Body of pancreas (tissue), 4 donors: ENCODE results near the gene CNTNAP2. TPM values are rescaled to one million over a fixed set of nuclear protein-coding genes. Genes with fewer than 3 reads are reported as not detected.

Source experiments
- ATAC-seq: fragments of 150-250 bp; one replicate; pipeline ENCODE4 v1.9.1; 2016
- DNase-seq, 4 donors: peaks; one replicate each; pipeline ENCODE4 v3.0.0-alpha.2; 2019
- H3K27ac ChIP-seq, 4 donors: fragments of 200-600 bp; sonication (generic); 1 replicate in 3 of 4; 2 replicates in 1 of 4; pipeline versions ENCODE4 v1.5.1 to v1.6.1; 2016 to 2019; ENCODE audit warnings: mild to moderate bottlenecking in 1 of 4, mixed read lengths in 1 of 4, moderate library complexity in 1 of 4
- H3K27me3 ChIP-seq, 2 donors: fragments of 200-600 bp; sonication (generic); one replicate each; pipeline ENCODE4 v1.6.0; 2016; ENCODE audit warnings: mild to moderate bottlenecking in 1 of 2
- H3K36me3 ChIP-seq, 2 donors: fragments of 200-600 bp; sonication (generic); replicated peaks in 1 of 2; 2 replicates each; pipeline ENCODE4 v1.5.1; 2016; ENCODE audit warnings: low read depth in 2 of 2; ENCODE audit not compliant: insufficient read depth in 1 of 2
- H3K4me1 ChIP-seq: fragments of 200-600 bp; sonication (generic); one replicate; pipeline ENCODE4 v1.6.0; 2016
- H3K4me3 ChIP-seq, 2 donors: fragments of 200-600 bp; sonication (generic); 1 replicate in 1 of 2; 2 replicates in 1 of 2; pipeline ENCODE4 v1.5.1; 2016 to 2019
- H3K9me3 ChIP-seq, 3 donors: fragments of 200-600 bp; sonication (generic); 1 replicate in 2 of 3; 2 replicates in 1 of 3; pipeline ENCODE4 v1.5.1; 2016
- CTCF ChIP-seq, 7 experiments: fragments of 450-650 bp in 4 of 7; fragments of 200-600 bp in 3 of 7; sonication (generic) in 3 of 7; IDR thresholded peaks; one replicate each; pipeline ENCODE4 v1.5.1; 2016 to 2019; ENCODE audit warnings: antibody characterized with exemption in 7 of 7
- POLR2A ChIP-seq, 3 donors: fragments of 450-650 bp; IDR thresholded peaks; one replicate each; pipeline ENCODE4 v1.6.1; 2016; ENCODE audit warnings: antibody characterized with exemption in 3 of 3, mild to moderate bottlenecking in 2 of 3
- WGBS, 2 donors: methylation state at CpG; one replicate each; pipeline ENCODE4 v1.1.5; 2017; 5-methylcytosine and 5-hydroxymethylcytosine counted together
- intact Hi-C: fragments of 100-400 bp; cut with DNase I; formaldehyde crosslinking; loops from one replicate; pipeline ENCODE4 v1.15.1; 2023
- total RNA-seq, 2 donors: library from RNA; depleted of rRNA; stranded (reverse); fragments of >200 nt; gene quantifications; one replicate each; pipeline ENCODE4 v1.1.0, GENCODE V29; 2016

CNTNAP2 gene
- total RNA-seq, 2 donors from 2014 or later, result 1.0 TPM; not detected in 1

DNA sequence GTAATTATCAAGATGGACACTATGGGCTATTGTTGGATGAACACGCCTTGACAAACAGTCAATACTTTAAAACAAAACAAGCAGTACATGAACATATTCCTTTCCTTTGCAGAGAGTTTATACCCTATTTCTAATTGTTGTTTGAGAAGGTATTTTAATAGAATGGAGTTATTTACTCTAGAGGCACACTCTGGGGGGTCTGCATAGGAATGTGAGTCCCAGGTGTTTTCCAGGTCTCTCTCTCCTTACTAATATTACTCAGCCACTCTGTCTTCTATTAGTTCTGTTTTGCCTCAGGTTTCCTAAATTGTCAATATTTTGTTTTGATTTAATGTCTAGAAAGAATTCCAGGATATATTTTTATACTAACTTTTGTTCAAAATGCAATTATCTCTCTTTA lies 1091.4 kb downstream of the CNTNAP2 start:
- H3K4me3 ChIP-seq, result no peak overlapping the region
- no peaks in the 10 kb centered on the region for H3K4me1 ChIP-seq
- H3K27ac ChIP-seq, result no peak overlapping the region
- no peaks in the 10 kb centered on the region for H3K36me3 ChIP-seq
- WGBS, 2 donors, result 52 to 65% methylated on average over 1 of the region's 1 CpG
- ATAC-seq, result no peak
- no peaks in the 10 kb centered on the region for H3K9me3 ChIP-seq
- intact Hi-C loops, result no loop called here
- DNase-seq, result no peak
- peaks cover 0 to 3% of the 10 kb centered on the region in 2 donors for H3K27me3 ChIP-seq
- TF ChIP-seq POLR2A (IDR thresholded peaks at IDR 0.05) (no peak), CTCF (IDR thresholded peaks at IDR 0.05) (no peak)

GRCh38 chr7:147231275-147231674 lies 1114.7 kb downstream of the CNTNAP2 start:
- intact Hi-C loops, result no loop called here
- TF ChIP-seq CTCF (IDR thresholded peaks at IDR 0.05) (no peak), POLR2A (IDR thresholded peaks at IDR 0.05) (no peak)
- WGBS, 2 donors, result 51 to 57% methylated on average over 2 of the region's 2 CpGs
- DNase-seq, result no peak
- ATAC-seq, result no peak
- no peaks in the 10 kb centered on the region for H3K4me1 ChIP-seq
- H3K27me3 ChIP-seq, result no peaks in the 10 kb centered on the region
- no peak overlapping the region for H3K4me3 ChIP-seq
- no peak overlapping the region for H3K27ac ChIP-seq
- H3K36me3 ChIP-seq, result no peaks in the 10 kb centered on the region
- H3K9me3 ChIP-seq, result no peaks in the 10 kb centered on the region

GRCh38 chr7:147235645-147236382 lies 1119.2 kb downstream of the CNTNAP2 start:
- H3K9me3 ChIP-seq, result no peaks in the 10 kb centered on the region
- ATAC-seq, result no peak
- H3K27me3 ChIP-seq, result no peaks in the 10 kb centered on the region
- no peaks in the 10 kb centered on the region for H3K4me1 ChIP-seq
- intact Hi-C loops, result no loop called here
- H3K27ac ChIP-seq, result no peak overlapping the region
- H3K36me3 ChIP-seq, result no peaks in the 10 kb centered on the region
- no peak for DNase-seq
- 84 to 87% methylated on average over 5 of the region's 5 CpGs for WGBS, 2 donors
- no peak overlapping the region for H3K4me3 ChIP-seq
- no peak for TF ChIP-seq POLR2A (IDR thresholded peaks at IDR 0.05)

- TF ChIP-seq CTCF (IDR thresholded peaks at IDR 0.05) (no peak), POLR2A (IDR thresholded peaks at IDR 0.05) (no peak)
- no peak overlapping the region for H3K4me3 ChIP-seq
- no peak for DNase-seq
- intact Hi-C loops, result no loop called here
- WGBS, 2 donors, result 39 to 42% methylated on average over 5 of the region's 5 CpGs
- H3K4me1 ChIP-seq, result no peaks in the 10 kb centered on the region
- H3K36me3 ChIP-seq, result no peaks in the 10 kb centered on the region
- no peaks in the 10 kb centered on the region for H3K27me3 ChIP-seq
- no peak for ATAC-seq
- no peak overlapping the region for H3K27ac ChIP-seq
- H3K9me3 ChIP-seq, result no peaks in the 10 kb centered on the region
Observed at GRCh38 chr7:147240468-147240867, 1123.9 kb downstream of the CNTNAP2 start.

DNA sequence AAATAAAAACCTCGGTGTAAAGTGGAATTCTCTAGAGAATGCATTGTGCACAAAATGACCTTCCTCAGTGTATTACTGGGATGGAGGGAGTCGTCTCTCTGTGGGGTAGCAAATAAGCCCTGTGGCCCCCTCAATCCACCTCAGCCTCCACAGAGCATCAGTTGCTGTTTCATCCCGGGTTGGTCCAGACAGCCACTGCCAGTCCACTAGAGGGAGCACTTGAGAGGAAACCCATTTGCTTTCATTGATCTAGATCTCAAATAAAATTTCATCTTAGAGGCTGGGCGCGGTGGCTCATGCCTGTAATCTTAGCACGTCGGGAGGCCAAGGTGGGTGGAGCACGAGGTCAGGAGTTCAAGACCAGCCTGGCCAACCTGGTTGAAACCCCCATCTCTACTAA lies 1128.7 kb downstream of the CNTNAP2 start:
- DNase-seq (peak; percentile 38 to 59 (median 52)), ATAC-seq (no peak)
- intact Hi-C loops, result no loop called here
- H3K9me3 ChIP-seq, result no peaks in the 10 kb centered on the region
- H3K27me3 ChIP-seq, result no peaks in the 10 kb centered on the region
- H3K4me1 ChIP-seq, result no peaks in the 10 kb centered on the region
- WGBS, 2 donors, result 27 to 32% methylated on average over 8 of the region's 8 CpGs
- no peak for TF ChIP-seq POLR2A (IDR thresholded peaks at IDR 0.05)
- peak; percentile 50 to 60 (median 53) for TF ChIP-seq CTCF (IDR thresholded peaks at IDR 0.05)
- no peak overlapping the region for H3K27ac ChIP-seq
- no peak overlapping the region for H3K4me3 ChIP-seq
- no peaks in the 10 kb centered on the region for H3K36me3 ChIP-seq
